Ovary (tissue), 3 donors: ENCODE measurements around the gene FBXO9.

Source experiments
- EP300 ChIP-seq: sonication (generic); formaldehyde crosslinking; IDR thresholded peaks from one replicate; pipeline ENCODE4 v1.6.1; 2017; ENCODE audit warnings: antibody characterized with exemption
- POLR2A ChIP-seq: fragments of 450-650 bp; IDR thresholded peaks from one replicate; pipeline ENCODE4 v1.6.1; 2017; ENCODE audit warnings: antibody characterized with exemption, mild to moderate bottlenecking, moderate library complexity
- TF ChIP-seq, protein P1 (sequence below), 3 donors: fragments of 450-650 bp in 2 of 3; fragments of 200-600 bp in 1 of 3; IDR thresholded peaks; one replicate each; pipeline versions ENCODE4 v1.5.1 to v1.8.0; 2016 to 2022; ENCODE audit warnings: antibody characterized with exemption in 3 of 3, mild to moderate bottlenecking in 1 of 3
- donor health status: DM: no; HTN: no; CAD: no.

DNA sequence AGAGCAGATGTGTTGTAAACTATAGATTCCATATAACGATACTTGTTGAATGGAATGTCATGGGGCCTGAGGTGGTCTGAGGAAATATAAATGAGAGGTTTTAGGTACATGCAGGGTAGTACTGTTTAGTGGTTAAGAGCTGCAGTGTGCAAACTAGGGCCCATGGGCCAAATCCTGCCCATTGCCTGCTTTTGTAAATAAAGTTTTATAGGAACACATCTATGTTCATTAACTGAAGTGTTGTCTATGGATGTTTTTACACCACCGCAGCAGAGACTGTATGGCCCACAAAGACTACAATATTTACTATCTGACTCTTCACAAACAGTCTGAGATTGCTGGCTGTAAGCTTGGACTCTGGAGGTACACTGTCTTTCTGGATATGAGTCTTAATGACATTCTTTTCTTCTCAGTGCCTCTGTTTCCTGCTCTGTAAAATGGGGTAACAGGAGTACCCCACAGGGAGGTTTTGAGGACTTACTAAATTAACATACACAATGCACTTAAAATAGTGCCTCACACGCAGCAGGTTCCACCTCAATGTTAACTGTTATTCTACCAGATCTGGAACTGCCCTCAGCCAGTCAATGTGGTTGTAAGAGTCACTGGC, 70.9 kb downstream of the FBXO9 start:
- TF ChIP-seq POLR2A (no peak), EP300 (no peak)
- TF ChIP-seq, protein P1, sequence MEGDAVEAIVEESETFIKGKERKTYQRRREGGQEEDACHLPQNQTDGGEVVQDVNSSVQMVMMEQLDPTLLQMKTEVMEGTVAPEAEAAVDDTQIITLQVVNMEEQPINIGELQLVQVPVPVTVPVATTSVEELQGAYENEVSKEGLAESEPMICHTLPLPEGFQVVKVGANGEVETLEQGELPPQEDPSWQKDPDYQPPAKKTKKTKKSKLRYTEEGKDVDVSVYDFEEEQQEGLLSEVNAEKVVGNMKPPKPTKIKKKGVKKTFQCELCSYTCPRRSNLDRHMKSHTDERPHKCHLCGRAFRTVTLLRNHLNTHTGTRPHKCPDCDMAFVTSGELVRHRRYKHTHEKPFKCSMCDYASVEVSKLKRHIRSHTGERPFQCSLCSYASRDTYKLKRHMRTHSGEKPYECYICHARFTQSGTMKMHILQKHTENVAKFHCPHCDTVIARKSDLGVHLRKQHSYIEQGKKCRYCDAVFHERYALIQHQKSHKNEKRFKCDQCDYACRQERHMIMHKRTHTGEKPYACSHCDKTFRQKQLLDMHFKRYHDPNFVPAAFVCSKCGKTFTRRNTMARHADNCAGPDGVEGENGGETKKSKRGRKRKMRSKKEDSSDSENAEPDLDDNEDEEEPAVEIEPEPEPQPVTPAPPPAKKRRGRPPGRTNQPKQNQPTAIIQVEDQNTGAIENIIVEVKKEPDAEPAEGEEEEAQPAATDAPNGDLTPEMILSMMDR (IDR thresholded peaks at IDR 0.05), result no peak
